ENCODE results near the gene CRIM1.

Gene CRIM1

DNA sequence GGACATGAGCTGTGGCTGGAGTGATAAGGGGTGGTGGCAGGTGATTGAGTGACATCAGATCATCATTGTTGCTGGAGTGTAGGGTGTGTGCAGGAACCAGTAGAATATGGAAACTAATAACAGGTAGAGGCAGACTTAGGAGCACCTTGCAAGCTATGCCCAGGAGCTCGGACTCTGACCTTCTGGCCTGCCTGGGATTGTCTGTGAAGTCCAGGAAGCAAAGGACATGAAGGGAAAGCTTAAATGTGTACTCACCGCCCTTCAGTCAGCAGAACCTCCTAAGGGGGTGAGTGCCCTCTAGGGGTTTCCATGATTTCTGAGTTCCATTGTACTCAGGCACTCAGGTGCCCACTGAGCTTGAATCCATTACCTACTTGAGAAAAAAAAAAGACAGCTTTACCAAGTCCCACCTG is 104.2 kb downstream of the CRIM1 start:
- no peak for DNase-seq

DNA sequence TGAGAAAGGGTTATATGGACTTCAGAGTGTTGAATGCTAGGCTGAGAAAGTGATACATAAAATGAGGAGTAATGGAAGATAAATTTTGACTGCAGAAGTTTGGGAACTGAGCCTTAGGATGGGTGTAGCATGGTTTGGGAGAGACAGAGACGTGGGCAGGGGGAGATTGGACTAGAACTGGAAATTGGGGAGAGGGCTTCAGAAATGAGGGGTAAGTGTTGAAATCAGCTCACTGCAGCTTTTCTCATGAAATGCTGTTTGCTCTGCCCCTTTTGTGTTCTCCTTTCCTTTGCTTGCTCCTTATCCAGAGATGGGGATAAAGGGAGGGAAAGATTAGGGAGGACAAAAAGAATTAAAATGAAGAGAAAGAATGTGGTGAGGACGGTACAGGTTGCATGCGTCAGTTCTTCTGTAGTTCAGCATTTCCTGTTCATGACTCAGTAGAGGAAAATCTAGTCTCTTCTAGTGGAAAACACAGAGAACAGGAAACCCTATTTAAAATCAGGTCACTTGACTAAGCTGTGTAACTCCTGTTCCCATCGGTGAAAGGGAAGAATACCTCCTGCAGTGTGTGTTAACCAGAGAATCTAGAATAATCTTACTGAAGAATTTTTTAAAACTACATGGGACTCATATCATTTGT is 105.6 kb downstream of the CRIM1 start:
- no peak for DNase-seq

DNA sequence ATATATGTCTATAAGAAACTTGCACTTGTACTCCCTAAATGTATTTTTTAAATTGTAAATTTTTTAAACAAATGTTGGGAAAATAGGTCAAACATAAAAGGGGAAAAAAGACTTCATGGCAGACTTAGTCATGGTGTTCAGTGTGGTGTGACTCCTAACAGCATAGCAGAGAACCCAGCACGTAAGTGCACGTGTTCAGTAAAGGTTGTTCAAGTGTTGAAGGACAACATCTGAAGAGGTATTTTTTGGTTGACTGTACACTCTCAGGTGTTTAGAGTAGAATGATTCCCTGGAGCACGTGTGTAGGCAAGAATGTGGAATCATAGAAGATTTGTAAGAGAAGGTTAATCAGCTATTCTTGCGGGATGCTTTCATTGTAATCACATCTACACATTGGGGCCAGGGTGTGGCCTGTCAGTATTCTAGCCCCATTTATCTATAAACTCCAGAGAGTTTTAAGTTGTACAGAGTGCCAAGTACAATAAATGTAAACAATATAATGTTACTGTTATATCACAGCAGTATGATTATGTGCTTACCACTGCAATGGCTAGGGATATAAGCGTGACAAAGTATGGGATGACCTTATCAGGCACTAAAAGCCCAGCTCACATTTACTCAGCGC is 106.8 kb downstream of the CRIM1 start:
- DNase-seq: no peak

DNA sequence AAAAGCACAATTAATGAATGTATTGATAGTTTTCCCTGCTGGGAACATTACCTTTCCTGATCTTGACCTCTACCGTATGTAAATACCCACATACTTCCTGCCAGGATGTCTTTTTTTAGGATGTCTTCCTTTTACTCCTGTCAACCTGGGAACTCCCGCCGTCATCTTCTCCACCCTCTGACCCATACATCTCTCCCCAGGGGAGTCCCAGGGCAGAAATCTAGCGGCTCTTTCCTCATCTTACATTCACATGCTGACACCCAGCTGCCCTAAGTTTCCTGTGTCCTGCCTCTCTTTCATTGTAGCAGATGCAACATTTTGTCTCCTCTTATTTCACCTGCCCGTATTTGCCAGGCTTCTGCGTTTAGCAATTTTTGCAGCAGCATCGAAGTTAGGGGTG is 107.8 kb downstream of the CRIM1 start:
- no peak for DNase-seq

DNA sequence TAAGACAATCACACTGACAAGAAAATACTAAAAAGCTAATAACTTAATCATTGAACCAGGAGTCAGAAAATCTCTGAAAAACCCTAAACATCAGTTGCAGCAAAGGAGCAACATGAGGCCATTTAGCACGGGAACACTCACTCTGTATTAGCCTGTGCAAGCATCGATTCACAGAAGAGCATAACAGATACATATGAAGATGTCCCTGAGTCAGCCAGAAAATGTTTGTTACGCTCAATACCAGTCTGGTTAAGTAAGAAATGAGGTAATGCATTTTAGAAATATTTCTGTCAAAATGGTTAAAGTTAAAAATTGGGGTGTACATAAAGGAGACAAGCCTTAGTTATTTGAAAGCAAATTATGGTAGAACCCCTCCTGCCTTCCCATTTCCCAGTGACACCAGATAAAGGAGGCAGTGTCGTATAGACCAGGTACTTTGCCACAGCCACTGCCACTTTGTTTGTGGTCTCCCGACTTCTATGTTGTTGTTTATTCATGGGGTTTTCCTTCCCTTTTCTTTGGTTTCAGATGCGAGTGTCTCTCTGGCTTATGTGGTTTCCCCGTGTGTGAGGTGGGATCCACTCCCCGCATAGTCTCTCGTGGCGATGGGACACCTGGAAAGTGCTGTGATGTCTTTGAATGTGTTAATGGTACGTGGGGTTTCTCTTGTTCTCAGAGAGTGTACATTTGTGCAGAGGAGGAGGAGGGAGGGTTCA is 108.6 kb downstream of the CRIM1 start:
- no peak for DNase-seq

DNA sequence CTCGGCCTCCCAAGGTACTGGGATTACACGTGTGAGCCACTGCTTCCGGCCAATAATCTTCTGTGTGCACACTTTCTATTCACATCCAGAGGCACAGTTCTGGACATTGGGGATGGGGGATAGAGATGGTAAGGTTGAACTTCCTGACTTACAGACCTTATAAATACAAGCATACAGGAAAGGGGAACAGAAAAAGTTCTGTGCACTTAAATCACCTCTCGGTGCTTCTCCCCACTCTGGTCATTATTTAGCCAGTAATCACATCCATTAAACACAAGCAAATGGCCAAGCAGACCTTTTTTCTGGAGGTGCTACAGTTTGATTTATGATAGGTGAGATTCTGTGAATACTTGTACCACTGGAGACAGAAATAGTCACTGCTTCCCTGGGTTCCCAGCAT is 110.6 kb downstream of the CRIM1 start:
- DNase-seq: no peak

DNA sequence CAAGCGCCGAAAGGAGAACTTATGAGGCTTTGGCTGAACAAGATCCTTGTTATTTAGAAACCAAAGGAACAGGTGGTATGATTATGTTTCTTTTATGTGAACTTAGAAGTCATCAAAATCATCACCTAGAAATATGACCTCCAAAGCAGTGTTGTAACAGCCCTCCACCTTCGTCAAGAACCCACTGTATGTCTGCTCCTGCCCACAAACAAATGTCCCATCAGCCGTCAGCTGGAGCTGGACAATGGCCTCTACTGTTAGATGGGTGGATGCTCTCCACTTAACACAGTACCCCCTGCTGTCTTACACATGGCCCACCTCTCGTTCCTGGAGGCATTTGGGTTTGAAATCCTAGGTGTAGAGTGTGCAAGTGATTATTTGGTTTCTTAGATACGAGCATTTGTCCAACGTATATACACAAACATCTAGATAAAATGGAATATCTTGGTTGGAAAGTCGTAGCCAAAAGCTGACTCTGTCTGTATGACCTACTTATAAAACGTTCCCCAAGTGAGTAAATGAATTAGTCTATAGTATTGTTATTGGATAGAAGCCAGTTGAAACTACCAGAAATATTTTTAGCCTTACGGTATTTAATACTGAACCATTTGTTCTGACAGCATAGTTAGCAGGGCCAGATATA is 113.0 kb downstream of the CRIM1 start:
- no peak for DNase-seq

DNA sequence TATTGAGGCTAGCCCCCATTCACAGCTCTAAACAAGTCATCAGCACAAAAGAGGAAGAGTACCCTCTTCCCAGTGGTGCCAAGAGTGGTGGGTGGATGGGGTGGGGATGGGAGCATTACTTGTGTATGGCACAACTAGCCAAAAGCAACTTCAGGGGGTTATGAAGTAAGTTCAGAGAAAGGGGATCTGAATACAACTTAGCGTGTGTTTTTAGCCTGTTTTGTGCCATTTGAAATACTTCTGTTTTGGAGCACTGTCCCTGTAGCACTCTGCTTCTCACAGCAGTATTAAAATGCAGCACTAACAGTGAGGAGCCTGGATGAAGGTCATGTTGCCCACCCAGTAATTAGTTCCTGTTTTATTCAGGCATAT is 113.5 kb downstream of the CRIM1 start:
- no peak for DNase-seq

DNA sequence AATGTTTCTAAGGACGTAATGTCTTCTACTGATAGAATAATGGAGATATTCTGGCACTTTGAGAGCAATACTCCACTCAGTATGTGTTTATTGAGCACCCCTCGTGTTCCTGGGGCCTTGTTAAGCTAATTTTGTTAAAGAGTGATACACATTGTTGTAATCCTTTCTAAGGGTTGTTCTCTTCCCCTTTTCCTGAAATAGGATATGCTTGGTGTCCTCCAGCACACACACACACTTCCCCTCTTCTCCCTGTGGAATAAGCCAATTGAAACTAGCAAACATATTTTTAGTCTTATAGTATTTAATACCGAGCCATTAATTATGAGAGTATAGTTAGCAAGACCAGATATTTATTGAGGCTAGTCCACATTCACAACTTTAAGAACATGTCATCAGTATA is 114.1 kb downstream of the CRIM1 start:
- no peak for DNase-seq

DNA sequence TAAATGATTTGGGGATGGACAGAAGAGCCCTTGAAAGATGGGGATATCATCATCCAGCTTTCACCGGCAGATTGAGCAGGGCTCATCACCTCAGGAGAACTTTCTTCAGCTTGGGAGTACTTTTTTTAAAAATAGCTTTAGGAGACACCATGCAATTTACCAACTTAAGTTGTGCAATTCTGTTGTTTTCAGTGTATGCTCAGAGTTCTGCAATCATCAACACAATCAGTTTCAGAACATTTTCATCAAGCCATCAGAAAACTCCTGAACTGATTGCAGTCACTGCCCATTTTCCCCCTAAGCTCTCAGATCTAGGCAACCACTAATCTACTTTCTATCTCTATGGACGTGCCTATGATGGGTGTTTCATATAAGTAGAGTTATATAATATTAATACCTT is 117.7 kb downstream of the CRIM1 start:
- no peak for DNase-seq

DNA sequence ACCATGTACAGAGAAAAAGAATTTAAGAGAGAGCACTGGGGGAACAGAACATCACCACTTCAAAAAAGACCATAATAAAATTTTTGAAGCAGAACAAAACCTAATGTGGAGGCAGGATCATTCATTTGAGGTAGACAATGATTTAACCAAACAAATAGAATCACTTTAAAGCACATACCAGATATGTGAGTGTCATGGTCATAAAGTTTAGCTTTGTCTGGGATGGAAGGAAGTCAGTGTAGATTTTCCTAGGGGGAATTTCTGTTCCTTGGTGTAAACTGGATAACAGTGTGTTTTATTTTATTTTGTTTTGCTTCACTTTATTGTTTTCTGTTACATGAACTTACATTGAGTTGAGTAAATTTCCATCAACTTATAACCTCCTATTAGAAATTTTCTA is 120.8 kb downstream of the CRIM1 start:
- DNase-seq: no peak

DNA sequence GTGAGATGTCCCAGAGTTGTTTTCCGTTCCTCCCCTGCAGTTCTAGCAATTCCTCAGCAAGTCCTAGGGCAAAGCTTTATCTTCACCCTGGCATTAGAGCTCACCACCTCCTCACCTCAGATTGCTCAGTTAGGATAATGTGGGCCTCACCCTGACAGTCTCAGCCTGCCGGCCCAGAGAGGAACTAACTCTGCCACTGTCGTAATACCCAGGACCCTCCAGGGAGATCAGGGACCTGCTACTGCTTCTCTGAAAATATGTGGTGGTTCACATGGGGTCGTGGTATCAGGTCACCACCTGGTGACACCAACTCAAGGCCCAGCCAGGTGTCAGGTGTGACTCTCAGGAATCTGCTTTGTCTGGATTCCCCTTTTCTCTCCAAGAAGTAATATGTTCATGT is 121.7 kb downstream of the CRIM1 start:
- no peak for DNase-seq

DNA sequence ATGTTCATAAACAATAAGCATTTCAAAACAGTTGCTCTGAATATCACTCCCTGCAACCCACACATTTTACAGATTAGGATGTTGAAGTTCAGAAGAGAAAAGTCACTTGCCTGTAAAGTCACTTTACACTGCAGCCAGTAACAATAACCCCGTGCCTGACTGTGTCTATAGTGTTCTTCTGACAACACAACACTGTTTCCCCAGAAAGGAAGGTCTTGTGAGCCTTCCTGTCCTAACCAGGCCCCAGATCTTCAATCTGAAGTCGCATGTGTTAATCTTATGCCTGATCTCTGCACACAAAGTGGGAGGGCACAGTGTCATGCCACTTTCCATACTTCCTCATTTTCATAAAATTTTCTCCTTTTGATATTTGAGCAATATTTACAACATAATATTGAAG is 122.2 kb downstream of the CRIM1 start:
- no peak for DNase-seq

DNA sequence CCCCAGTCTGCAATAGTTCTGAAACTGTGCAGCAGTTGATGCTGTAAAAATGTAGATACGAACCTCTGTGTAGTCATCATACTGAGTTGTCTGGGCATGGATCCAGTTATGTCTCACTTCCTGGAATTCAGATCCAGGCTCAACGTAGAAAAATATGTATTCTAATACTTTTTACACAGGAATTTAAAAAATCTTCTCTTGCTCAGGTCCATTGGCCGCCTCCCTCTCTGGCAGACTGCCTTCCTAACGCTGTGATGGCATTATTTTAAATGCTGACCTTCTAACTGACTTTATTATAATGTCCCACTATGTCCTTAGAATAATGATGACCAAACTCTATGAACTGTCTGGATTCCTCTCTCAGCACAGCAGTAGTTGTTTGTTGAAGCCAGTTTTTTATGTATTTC is 122.8 kb downstream of the CRIM1 start:
- DNase-seq: no peak

DNA sequence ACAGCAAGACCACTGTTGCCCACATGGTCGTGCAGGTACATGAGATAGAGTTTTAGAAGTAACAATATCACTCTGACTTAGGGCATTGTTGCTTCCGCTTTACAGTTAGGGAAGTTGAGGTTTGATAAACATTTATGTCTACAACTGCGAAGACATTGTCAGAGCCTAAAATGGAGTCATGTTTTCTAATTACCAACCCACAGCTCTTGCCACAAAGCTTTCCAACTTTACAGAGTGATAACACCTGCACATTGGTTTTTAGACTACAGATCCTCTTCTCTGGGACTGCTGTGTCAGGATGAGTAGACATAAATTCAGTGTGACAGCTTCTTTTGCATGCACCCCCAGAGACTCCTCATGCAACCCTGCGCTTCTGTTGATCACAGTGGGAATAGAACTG is 123.4 kb downstream of the CRIM1 start:
- no peak for DNase-seq

DNA sequence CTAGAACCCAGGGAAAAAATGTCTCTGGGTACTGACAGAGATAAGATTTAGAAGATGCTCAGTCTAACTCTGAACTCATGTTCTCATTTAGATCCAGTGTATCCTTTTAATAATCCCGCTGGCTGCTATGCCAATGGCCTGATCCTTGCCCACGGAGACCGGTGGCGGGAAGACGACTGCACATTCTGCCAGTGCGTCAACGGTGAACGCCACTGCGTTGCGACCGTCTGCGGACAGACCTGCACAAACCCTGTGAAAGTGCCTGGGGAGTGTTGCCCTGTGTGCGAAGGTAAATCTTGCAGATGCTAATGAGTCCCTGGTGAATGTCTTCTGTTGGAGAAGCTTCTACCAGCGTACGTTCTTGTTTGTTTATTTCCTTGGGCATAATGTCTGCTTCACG is 123.8 kb downstream of the CRIM1 start:
- no peak for DNase-seq

DNA sequence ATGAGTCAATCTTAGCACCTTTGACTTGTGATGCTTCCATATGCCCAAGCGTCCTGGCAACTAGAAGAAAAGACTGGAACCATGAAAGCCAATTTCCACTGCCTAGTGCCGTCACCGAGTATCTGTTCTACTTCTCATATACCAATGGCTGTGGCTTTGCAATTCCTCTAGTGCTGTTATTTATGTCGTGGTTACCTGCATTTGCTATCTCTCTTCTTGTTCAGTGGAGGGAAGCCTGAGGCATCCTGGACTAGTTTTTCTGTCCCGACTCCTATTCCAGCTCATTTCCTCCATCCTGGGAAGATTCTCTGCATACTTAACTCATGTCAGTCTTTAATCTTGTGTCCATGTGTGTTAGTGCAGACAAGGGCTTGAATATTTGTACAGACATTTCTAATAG is 124.5 kb downstream of the CRIM1 start:
- DNase-seq: no peak

DNA sequence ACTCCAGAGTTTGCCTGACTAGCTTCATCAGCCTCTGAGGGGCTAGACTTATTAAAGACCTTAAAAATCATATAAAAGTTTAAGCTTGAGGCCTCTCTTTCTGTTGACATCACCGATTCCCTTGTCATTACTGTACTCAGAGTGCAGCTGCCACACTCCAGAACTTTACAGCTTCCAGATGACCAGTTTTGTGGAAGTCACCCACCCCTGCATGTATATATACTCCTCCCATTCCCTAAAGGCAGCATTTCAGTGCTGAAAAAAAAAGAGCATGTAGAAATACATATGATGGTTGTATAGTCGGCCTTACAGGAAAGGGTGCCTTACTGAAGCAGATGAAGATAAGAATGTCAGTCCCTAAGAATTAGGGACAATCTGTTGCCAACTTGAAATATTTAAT is 125.1 kb downstream of the CRIM1 start:
- DNase-seq: no peak

DNA sequence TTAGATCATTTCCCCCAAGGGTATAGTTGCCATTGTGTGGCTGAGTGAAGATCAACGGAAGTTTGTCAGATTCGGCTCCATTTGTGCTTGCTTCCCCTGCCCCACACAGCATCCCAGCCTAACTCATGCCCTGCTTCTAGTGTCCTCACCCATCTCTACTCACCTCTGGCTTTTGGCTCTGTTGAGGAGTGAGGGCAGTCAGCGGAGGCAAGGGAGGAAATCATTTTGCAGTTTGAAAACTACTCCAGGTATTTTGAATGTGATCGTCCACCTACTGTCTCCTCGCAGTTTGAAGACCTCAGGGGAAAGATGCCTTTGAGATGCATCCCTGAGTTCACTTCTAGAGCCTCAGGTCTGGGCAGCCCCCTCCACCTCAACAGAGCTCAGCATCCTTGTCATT is 126.1 kb downstream of the CRIM1 start:
- no peak for DNase-seq

DNA sequence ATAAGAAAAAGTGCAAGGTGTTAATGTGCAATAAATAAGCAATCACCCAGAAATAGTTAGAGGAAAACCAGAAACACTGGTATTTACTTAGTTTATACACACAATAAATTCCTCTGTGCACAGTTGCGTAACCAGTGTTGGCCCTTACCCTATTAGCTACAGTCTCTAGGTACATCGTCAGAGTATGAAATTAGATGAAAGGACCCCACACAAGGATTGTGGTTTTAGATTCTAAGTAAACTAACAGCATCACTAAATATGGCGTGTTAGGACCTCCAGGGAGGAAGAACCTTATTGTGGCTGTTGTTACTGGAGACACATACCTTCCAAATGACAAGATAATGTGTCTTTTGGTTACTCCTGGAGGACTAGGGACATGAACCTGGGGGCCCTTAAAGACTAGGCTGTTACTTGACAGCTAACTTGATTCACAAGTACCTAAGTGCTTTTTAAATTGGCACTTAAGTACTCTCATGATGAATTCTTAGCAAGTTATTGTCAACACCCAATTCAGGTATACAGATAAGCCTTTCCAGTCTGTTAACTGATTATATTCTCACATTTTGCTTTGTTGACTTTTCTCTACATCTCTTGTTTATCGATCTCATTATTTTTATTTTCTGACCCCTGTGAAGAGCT is 127.1 kb downstream of the CRIM1 start:
- DNase-seq: no peak

DNA sequence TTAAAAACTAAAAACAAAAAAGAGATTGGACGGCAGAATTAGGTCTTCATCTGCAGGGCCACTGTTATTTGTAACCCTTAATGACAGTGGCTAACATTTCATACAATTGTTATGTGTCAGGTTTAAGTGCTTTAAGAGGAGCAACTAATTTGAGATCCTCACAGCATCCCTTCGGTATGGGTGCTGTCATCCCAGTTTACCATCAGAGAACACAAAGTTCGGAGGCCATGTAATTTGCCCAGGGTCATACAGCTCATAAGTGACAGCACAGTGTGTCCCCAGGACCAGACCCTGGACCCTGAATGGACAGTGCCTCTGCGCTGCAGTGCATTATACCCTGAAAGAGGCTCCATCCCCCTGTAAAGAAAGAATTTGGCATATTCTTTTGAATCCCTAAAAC is 127.7 kb downstream of the CRIM1 start:
- DNase-seq: no peak

DNA sequence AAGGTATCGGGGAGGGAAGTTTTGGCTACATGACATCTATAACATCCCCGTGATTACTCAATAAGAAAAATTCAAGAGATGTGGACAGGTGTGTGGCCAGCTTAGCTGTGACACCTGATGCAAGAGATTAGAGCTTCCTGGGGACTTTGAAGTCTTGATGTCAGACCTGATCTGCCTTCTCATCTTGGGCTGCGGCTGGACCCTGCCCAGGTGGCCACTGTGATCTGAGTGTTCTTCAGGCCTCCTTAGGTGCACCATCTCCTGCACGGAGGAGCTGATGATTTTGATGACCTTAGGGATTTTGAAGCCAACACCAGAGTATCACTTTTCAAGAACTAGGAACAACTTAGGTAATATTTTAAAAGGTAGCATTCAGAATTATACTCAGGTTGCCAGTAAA is 128.9 kb downstream of the CRIM1 start:
- no peak for DNase-seq

DNA sequence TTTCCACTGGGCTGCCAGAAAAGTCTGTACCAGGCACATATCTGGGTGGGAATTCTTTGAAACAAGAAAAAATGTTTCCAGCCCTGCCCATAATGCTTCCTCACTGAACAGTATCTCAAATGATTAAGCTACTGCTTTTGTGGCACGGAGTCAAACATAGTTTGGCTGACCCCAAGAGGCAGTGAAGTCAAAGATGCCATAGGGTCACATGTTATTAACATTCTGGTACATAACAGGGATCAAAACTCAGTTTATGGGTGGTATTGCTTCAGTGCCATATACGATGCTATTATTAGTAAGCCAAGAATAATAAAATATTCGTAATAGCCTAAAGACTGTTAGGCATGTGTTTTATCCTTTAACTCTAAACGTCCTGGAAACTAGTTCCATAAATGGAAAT is 129.9 kb downstream of the CRIM1 start:
- DNase-seq: no peak
